ENCODE results near the gene SMYD3.

- TF ChIP-seq, protein P1, sequence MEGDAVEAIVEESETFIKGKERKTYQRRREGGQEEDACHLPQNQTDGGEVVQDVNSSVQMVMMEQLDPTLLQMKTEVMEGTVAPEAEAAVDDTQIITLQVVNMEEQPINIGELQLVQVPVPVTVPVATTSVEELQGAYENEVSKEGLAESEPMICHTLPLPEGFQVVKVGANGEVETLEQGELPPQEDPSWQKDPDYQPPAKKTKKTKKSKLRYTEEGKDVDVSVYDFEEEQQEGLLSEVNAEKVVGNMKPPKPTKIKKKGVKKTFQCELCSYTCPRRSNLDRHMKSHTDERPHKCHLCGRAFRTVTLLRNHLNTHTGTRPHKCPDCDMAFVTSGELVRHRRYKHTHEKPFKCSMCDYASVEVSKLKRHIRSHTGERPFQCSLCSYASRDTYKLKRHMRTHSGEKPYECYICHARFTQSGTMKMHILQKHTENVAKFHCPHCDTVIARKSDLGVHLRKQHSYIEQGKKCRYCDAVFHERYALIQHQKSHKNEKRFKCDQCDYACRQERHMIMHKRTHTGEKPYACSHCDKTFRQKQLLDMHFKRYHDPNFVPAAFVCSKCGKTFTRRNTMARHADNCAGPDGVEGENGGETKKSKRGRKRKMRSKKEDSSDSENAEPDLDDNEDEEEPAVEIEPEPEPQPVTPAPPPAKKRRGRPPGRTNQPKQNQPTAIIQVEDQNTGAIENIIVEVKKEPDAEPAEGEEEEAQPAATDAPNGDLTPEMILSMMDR (IDR thresholded peaks at IDR 0.05): no peak
- TF ChIP-seq EZH2 (IDR thresholded peaks at IDR 0.05; ENCODE audit: borderline replicate concordance, insufficient read depth, low read depth, low read length, poor library complexity, severe bottlenecking): no peak
Measured at GRCh38 chr1:246220495-246221065, 286.5 kb downstream of the SMYD3 start.
